K562 (cell line): Measurements from ENCODE around the gene RNF144A. TPM values are rescaled to one million over a fixed set of nuclear protein-coding genes. Genes with fewer than 3 reads are reported as not detected.

Source experiments
- ATAC-seq: fragments of 200-7000 bp; cut with Tn5 transposase; 3 replicates; pipeline ENCODE4 v1.9.1; 2020; ENCODE audit warnings: moderate library complexity
- BruUV-seq: library from RNA; stranded (reverse); fragments of 400-500 nt; replicated peaks from 2 replicates; lab custom pipeline; 2021; lab: Mats Ljungman, UMichigan
- CTCF ChIA-PET: fragments of 300-600 bp; formaldehyde crosslinking; extraction: SDS; loops from one replicate; lab custom pipeline; 2021; ENCODE audit warnings: low intra/inter-chr PET ratio; lab: Yijun Ruan, JAX
- POLR2A ChIA-PET: fragments of 300-600, 350-650 bp; sonication (Branson Sonifier 250); formaldehyde crosslinking; extraction: SDS; loops from one replicate; lab custom pipeline; 2021; ENCODE audit warnings: antibody characterized with exemption, inconsistent platforms; lab: Yijun Ruan, JAX
- DNase-seq, 4 experiments: peaks; one replicate each; pipeline versions ENCODE4 v3.0.0 to v3.0.0-alpha.2; 2011 to 2018; ENCODE audit warnings: low spot score in 3 of 4, mixed read lengths in 3 of 4; ENCODE audit errors: extremely low read depth in 1 of 4
- FAIRE-seq: peaks from 2 replicates; lab custom pipeline; 2011; peaks lifted over from hg19 to GRCh38; lab: Jason Lieb, UNC
- H2AFZ ChIP-seq: 2 replicates; pipeline ENCODE4 v1.6.0; 2011; ENCODE audit warnings: low read depth, low read length, control low read depth, inconsistent platforms
- H3K27ac ChIP-seq: fragments of 200-600 bp; 3 replicates; pipeline ENCODE4 v1.8.0; 2011; ENCODE audit warnings: low read depth, mild to moderate bottlenecking, control low read depth, inconsistent platforms, low read length, moderate library complexity, mixed read lengths; ENCODE audit errors: extremely low read depth
- H3K27me3 ChIP-seq, 2 experiments: fragments of 300-600 bp in 1 of 2; 2 replicates in 1 of 2; 3 replicates in 1 of 2; pipeline versions ENCODE4 v1.6.0 to v1.8.0; 2011; ENCODE audit warnings: inconsistent platforms in 2 of 2, low read length in 2 of 2, mild to moderate bottlenecking in 1 of 2, mixed read lengths in 1 of 2, moderate library complexity in 1 of 2; ENCODE audit not compliant: control insufficient read depth in 2 of 2, insufficient read depth in 2 of 2
- H3K36me3 ChIP-seq: fragments of 300-600 bp; 3 replicates; pipeline ENCODE4 v1.8.0; 2011; ENCODE audit warnings: mild to moderate bottlenecking, low read length, inconsistent platforms; ENCODE audit not compliant: control insufficient read depth, insufficient read depth
- H3K4me1 ChIP-seq, 2 experiments: fragments of 200-600 bp in 1 of 2; replicated peaks in 1 of 2; 2 replicates in 1 of 2; 3 replicates in 1 of 2; pipeline versions ENCODE4 v1.5.1 to v1.8.0; 2011; ENCODE audit warnings: inconsistent platforms in 2 of 2, low read length in 2 of 2, mild to moderate bottlenecking in 1 of 2, mixed read lengths in 1 of 2, moderate library complexity in 1 of 2; ENCODE audit not compliant: control insufficient read depth in 2 of 2, insufficient read depth in 2 of 2
- H3K4me2 ChIP-seq: 2 replicates; pipeline ENCODE4 v1.6.1; 2011; ENCODE audit warnings: low read length, control low read depth, inconsistent platforms, mixed read lengths; ENCODE audit not compliant: insufficient read depth
- H3K4me3 ChIP-seq: fragments of 200-600 bp; sonication (generic), shearing (Covaris generic); 2 replicates; pipeline ENCODE4 v1.5.1; 2016; ENCODE audit warnings: control low read depth, inconsistent platforms
- H3K79me2 ChIP-seq: fragments of 200-600 bp; 3 replicates; pipeline ENCODE4 v1.8.0; 2011; ENCODE audit warnings: low read length, inconsistent platforms; ENCODE audit not compliant: control insufficient read depth, insufficient read depth
- H3K9ac ChIP-seq, 2 experiments: 2 replicates each; pipeline versions ENCODE4 v1.6.0 to v1.6.1; 2011; ENCODE audit warnings: low read depth in 2 of 2, low read length in 2 of 2, control low read depth in 1 of 2, inconsistent platforms in 1 of 2, mild to moderate bottlenecking in 1 of 2, mixed read lengths in 1 of 2; ENCODE audit not compliant: insufficient read depth in 1 of 2
- H3K9me1 ChIP-seq: one replicate; pipeline ENCODE4 v1.6.0; 2011; ENCODE audit warnings: inconsistent platforms, mild to moderate bottlenecking, low read length, moderate library complexity; ENCODE audit not compliant: control insufficient read depth, insufficient read depth
- H3K9me3 ChIP-seq: replicated peaks from 2 replicates; pipeline ENCODE4 v1.5.1; 2011; ENCODE audit warnings: low read depth, low read length, inconsistent platforms; ENCODE audit not compliant: control insufficient read depth, insufficient read depth
- H4K20me1 ChIP-seq: replicated peaks from 2 replicates; pipeline ENCODE4 v1.6.1; 2011; ENCODE audit warnings: low read length, inconsistent platforms, mixed read lengths; ENCODE audit not compliant: control insufficient read depth, insufficient read depth
- FOXP1 ChIP-seq: sonication (generic); formaldehyde crosslinking; IDR thresholded peaks from 2 replicates; pipeline ENCODE4 v1.8.0; 2022; ENCODE audit warnings: mild to moderate bottlenecking, missing genetic modification reagents
- HCFC1 ChIP-seq: IDR thresholded peaks from 2 replicates; pipeline ENCODE4 v1.6.1; 2012; ENCODE audit warnings: low read depth, low read length, improper control_type of control experiment
- HLTF ChIP-seq: fragments of 450-650 bp; IDR thresholded peaks from 2 replicates; pipeline ENCODE4 v1.6.1; 2016
- MEF2D ChIP-seq: conservative IDR thresholded peaks from 2 replicates; pipeline ENCODE4 v1.6.1; 2016; ENCODE audit warnings: low read depth, missing genetic modification characterization, missing compliant biosample characterization
- NFIC ChIP-seq: fragments of 450-650 bp; IDR thresholded peaks from 2 replicates; pipeline ENCODE4 v1.6.1; 2017; ENCODE audit warnings: mild to moderate bottlenecking, inconsistent platforms
- NR2C2 ChIP-seq, 2 experiments: fragments of 200-800 bp in 1 of 2; sonication (Bioruptor generic) in 1 of 2; sonication (generic) in 1 of 2; formaldehyde crosslinking in 1 of 2; IDR thresholded peaks; 2 replicates each; pipeline versions ENCODE4 v1.6.1 to v1.8.0; 2016 to 2022; ENCODE audit warnings: mild to moderate bottlenecking in 1 of 2, missing compliant biosample characterization in 1 of 2, missing genetic modification characterization in 1 of 2, missing genetic modification reagents in 1 of 2
- PHF8 ChIP-seq: fragments of 200-600 bp; sonication (generic); IDR thresholded peaks from 2 replicates; pipeline ENCODE4 v1.6.1; 2012; ENCODE audit warnings: mixed run types, mild to moderate bottlenecking, inconsistent platforms, low read length, moderate library complexity, borderline replicate concordance
- RBM17 ChIP-seq: fragments of 200-400 bp; formaldehyde crosslinking; IDR thresholded peaks from 2 replicates; pipeline ENCODE4 v1.6.1; 2017; ENCODE audit warnings: low read depth, mild to moderate bottlenecking, low read length, borderline replicate concordance
- SRSF9 ChIP-seq: fragments of 200-400 bp; formaldehyde crosslinking; IDR thresholded peaks from 2 replicates; pipeline ENCODE4 v1.6.1; 2017; ENCODE audit warnings: low read depth, low read length, borderline replicate concordance
- ZNF224 ChIP-seq: sonication (generic); formaldehyde crosslinking; IDR thresholded peaks from 2 replicates; pipeline ENCODE4 v1.8.0; 2022; ENCODE audit warnings: mild to moderate bottlenecking, missing genetic modification reagents
- WGBS: fragments of 100-300 bp; shearing (Covaris generic); methylation state at CpG from one replicate; pipeline ENCODE4 v1.1.6; 2016; ENCODE audit warnings: low coverage, mixed read lengths; ENCODE audit not compliant: insufficient coverage; ENCODE audit errors: missing lambda C conversion rate; 5-methylcytosine and 5-hydroxymethylcytosine counted together
- in situ Hi-C: fragments of 300-500 bp; cut with MboI; formaldehyde crosslinking; loops from 4 replicates; pipeline ENCODE4 v1.15.0; 2018; ENCODE audit warnings: inconsistent platforms, mixed read lengths
- intact Hi-C: fragments of 100-400 bp; cut with micrococcal nuclease; formaldehyde crosslinking; loops from 2 replicates; pipeline ENCODE4 v1.14.2; 2022
- polyA plus RNA-seq, 8 experiments: library from polyadenylated mRNA; depleted of rRNA in 4 of 8; stranded (reverse) in 5 of 8; unstranded in 3 of 8; fragments of >200 nt; fragmentation: Nextera tagmentation in 2 of 8; fragmentation: Illumina TruSeq in 1 of 8; extraction: Ambion mirVana in 2 of 8; extraction: Trizol in 1 of 8; gene quantifications; 2 replicates each; pipeline versions ENCODE4 v1.2.1 to v1.2.3, GENCODE V29; 2011 to 2014; ENCODE audit warnings: inconsistent platforms in 1 of 8, missing spikeins in 1 of 8
- total RNA-seq, 7 experiments: library from RNA; depleted of rRNA in 6 of 7; stranded (reverse); fragments of >200 nt in 6 of 7; fragmentation: Illumina TruSeq in 2 of 7; extraction: Trizol in 2 of 7; gene quantifications; 2 replicates each; pipeline versions ENCODE4 v1.2.1 to v1.2.3, GENCODE V29; 2011 to 2021; ENCODE audit warnings: low replicate concordance in 1 of 7
- TF ChIP-seq, protein P1 (sequence below): fragments of 450-650 bp; formaldehyde crosslinking; conservative IDR thresholded peaks from 2 replicates; pipeline ENCODE4 v1.4.0; 2022; ENCODE audit warnings: mild to moderate bottlenecking, missing genetic modification characterization
- TF ChIP-seq, protein P2 (sequence below): sonication (generic); formaldehyde crosslinking; IDR thresholded peaks from 2 replicates; pipeline ENCODE4 v1.8.0; 2022; ENCODE audit warnings: missing genetic modification reagents, mild to moderate bottlenecking, moderate library complexity, borderline replicate concordance

RNF144A gene
- total and polyA plus RNA-seq, 9 of the 15 experiments (the other 6 are each of a cell fraction or from before 2014, with no cell fraction given): 0.96 to 11.3 (median 6.2) TPM

DNA sequence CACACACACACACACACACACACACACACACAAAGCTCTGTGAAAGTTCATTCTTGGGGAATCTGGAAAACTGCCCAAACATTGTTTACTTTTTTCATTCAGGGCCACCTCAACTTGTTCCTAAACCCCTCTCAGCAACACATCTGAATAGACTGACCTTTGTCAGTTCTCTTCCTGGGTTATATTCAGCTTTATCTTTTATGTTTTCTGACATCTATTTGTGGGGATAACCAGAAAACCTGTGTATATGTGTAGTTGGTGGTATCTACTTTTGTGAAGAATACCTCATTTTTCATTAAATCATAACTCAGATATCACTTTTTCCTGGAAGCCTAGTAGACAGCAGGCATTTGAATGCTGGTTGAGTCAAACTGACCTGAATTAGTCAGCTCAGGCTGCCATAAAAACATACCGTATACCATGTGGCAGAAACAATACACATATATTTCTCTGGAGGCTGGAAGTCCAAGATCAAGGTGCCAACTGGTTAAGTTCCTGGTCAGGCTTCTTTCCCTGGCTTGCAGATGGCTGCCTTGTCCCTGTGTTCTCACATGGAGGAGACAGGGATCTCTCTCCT lies 11.0 kb upstream of the RNF144A start:
- TF ChIP-seq NFIC: peak; percentile 35; the same call in 1 of the 2 replicates
- no peak for TF ChIP-seq HLTF
- intact Hi-C loops (no loop called here), in situ Hi-C loops (no loop called here)
- no TSS peak for BruUV-seq
- ChIA-PET CTCF (no interaction called here), POLR2A (interaction anchor here (0.7 to 1.7 kb wide), 3 partner anchors 8 to 19 kb away, joined by 3 to 4 read pairs (median 3); no protein-coding TSS in a partner anchor)
- no peaks in the 10 kb centered on the region for H3K36me3 ChIP-seq
- peaks cover 8 to 21% of the 10 kb centered on the region in 2 experiments; a peak in 4 of 5 replicates for H3K4me1 ChIP-seq
- no peak overlapping the region for H3K4me2 ChIP-seq
- H3K79me2 ChIP-seq: no peaks in the 10 kb centered on the region
- no peak overlapping the region for H2AFZ ChIP-seq
- 19% methylated on average over 1 of the region's 1 CpG for WGBS
- DNase-seq (peak in 1 of 4 experiments; percentile 1), FAIRE-seq (no peak), ATAC-seq (no peak)
- no peak overlapping the region for H3K27ac ChIP-seq
- no peak overlapping the region for H3K4me3 ChIP-seq
- no peaks in the 10 kb centered on the region for H4K20me1 ChIP-seq
- no peaks in the 10 kb centered on the region for H3K9me1 ChIP-seq
- H3K27me3 ChIP-seq: no peaks in the 10 kb centered on the region
- H3K9ac ChIP-seq: no peak overlapping the region
- H3K9me3 ChIP-seq: no peaks in the 10 kb centered on the region

DNA sequence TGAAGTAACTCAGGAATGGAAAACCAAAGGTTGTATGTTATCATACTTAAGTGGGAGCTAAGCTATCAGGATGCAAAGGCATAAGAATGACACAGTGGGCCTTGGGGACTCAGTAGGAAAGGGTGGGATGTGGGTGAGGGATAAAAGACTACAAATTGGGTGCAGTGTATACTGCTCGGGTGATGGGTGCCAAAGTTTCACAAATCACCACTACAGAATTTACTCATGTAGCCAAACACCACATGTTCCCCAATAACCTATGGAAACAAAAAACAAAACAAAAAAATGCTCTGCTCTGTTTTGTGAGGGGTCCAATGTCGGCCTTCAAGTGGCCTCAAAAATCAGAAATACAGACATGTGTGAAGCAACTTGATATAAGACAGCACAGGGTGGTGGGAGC lies 8.9 kb upstream of the RNF144A start:
- no peak for ATAC-seq
- no TSS peak for BruUV-seq
- in situ Hi-C loops: no loop called here

More for the DNA sequence above, 8.9 kb upstream of the RNF144A start:
- intact Hi-C loops: no loop called here
- Histone ChIP-seq H3K9me3 (no peaks in the 10 kb centered on the region), H2AFZ (no peak overlapping the region), H3K79me2 (no peaks in the 10 kb centered on the region), H3K9me1 (no peaks in the 10 kb centered on the region), H3K36me3 (no peaks in the 10 kb centered on the region), H3K27ac (no peak overlapping the region), H3K27me3 (0 out of 5 replicates have a peak, but pooled peaks cover 0 to 4% of the 10 kb centered on the region in 2 experiments), H4K20me1 (no peaks in the 10 kb centered on the region), H3K9ac (no peak overlapping the region), H3K4me2 (no peak overlapping the region), H3K4me1 (peaks cover 8 to 21% of the 10 kb centered on the region in 2 experiments; a peak in 4 of 5 replicates), H3K4me3 (no peak overlapping the region)
- WGBS: 88% methylated on average over 2 of the region's 2 CpGs
- DNase-seq (no peak), FAIRE-seq (no peak)
- ChIA-PET POLR2A (interaction anchor here (1.2 kb wide), 1 partner anchor 61 kb away, joined by 3 read pairs; no protein-coding TSS in a partner anchor), CTCF (no interaction called here)
- TF ChIP-seq FOXP1 (CRISPR knock-in tag) (no peak), NR2C2 (CRISPR knock-in tag; IDR thresholded peaks at IDR 0.05) (no peak), NR2C2 (tag; IDR thresholded peaks at IDR 0.05) (no peak), SRSF9 (no peak), RBM17 (no peak), PHF8 (no peak), ZNF224 (CRISPR knock-in tag) (no peak), HCFC1 (no peak), MEF2D (tag) (no peak)
- TF ChIP-seq, protein P1, sequence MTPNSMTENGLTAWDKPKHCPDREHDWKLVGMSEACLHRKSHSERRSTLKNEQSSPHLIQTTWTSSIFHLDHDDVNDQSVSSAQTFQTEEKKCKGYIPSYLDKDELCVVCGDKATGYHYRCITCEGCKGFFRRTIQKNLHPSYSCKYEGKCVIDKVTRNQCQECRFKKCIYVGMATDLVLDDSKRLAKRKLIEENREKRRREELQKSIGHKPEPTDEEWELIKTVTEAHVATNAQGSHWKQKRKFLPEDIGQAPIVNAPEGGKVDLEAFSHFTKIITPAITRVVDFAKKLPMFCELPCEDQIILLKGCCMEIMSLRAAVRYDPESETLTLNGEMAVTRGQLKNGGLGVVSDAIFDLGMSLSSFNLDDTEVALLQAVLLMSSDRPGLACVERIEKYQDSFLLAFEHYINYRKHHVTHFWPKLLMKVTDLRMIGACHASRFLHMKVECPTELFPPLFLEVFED (CRISPR knock-in tag): no peak
- TF ChIP-seq, protein P2, sequence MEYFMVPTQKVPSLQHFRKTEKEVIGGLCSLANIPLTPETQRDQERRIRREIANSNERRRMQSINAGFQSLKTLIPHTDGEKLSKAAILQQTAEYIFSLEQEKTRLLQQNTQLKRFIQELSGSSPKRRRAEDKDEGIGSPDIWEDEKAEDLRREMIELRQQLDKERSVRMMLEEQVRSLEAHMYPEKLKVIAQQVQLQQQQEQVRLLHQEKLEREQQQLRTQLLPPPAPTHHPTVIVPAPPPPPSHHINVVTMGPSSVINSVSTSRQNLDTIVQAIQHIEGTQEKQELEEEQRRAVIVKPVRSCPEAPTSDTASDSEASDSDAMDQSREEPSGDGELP (CRISPR knock-in tag): no peak
- TF ChIP-seq, all 486 proteins: peak for 0
